Esophagus squamous epithelium (tissue), 4 donors: ENCODE results near the gene RIMKLA.

ENCODE experiments used
- POLR2A ChIP-seq, 4 donors: fragments of 450-650 bp; IDR thresholded peaks; one replicate each; pipeline ENCODE4 v1.6.1; 2017; ENCODE audit warnings: antibody characterized with exemption in 4 of 4, mild to moderate bottlenecking in 4 of 4, moderate library complexity in 3 of 4
- TF ChIP-seq, protein P1 (sequence below), 6 experiments: fragments of 450-650 bp in 4 of 6; fragments of 200-600 bp in 2 of 6; sonication (generic) in 2 of 6; IDR thresholded peaks; one replicate each; pipeline ENCODE4 v1.5.1; 2016 to 2019; ENCODE audit warnings: antibody characterized with exemption in 6 of 6, mild to moderate bottlenecking in 4 of 6, moderate library complexity in 4 of 6

GRCh38 chr1:42358791-42359190 is 21.8 kb upstream of the RIMKLA start:
- TF ChIP-seq, protein P1, sequence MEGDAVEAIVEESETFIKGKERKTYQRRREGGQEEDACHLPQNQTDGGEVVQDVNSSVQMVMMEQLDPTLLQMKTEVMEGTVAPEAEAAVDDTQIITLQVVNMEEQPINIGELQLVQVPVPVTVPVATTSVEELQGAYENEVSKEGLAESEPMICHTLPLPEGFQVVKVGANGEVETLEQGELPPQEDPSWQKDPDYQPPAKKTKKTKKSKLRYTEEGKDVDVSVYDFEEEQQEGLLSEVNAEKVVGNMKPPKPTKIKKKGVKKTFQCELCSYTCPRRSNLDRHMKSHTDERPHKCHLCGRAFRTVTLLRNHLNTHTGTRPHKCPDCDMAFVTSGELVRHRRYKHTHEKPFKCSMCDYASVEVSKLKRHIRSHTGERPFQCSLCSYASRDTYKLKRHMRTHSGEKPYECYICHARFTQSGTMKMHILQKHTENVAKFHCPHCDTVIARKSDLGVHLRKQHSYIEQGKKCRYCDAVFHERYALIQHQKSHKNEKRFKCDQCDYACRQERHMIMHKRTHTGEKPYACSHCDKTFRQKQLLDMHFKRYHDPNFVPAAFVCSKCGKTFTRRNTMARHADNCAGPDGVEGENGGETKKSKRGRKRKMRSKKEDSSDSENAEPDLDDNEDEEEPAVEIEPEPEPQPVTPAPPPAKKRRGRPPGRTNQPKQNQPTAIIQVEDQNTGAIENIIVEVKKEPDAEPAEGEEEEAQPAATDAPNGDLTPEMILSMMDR (IDR thresholded peaks at IDR 0.05): no peak
- TF ChIP-seq POLR2A (IDR thresholded peaks at IDR 0.05): no peak
